Endodermal cell (in vitro differentiated cells): ENCODE measurements around the gene P2RX2. TPM values are rescaled to one million over a fixed set of nuclear protein-coding genes. Genes with fewer than 3 reads are reported as not detected.

Experiments
- DNase-seq: peaks from one replicate; pipeline ENCODE4 v3.0.0-alpha.2; 2017
- H3K27ac ChIP-seq: 2 replicates; pipeline ENCODE4 v1.5.1; 2013; ENCODE audit warnings: mild to moderate bottlenecking, low read depth, low read length, moderate library complexity
- H3K27me3 ChIP-seq: 2 replicates; pipeline ENCODE4 v1.6.1; 2013; ENCODE audit warnings: mild to moderate bottlenecking, low read length, moderate library complexity; ENCODE audit not compliant: insufficient read depth, control insufficient read depth, poor library complexity, severe bottlenecking
- H3K36me3 ChIP-seq: 2 replicates; pipeline ENCODE4 v1.7.0; 2013; ENCODE audit warnings: mild to moderate bottlenecking, low read length, moderate library complexity; ENCODE audit not compliant: control insufficient read depth, insufficient read depth
- H3K4me1 ChIP-seq: one replicate; pipeline ENCODE4 v1.7.0; 2013; ENCODE audit warnings: low read length; ENCODE audit not compliant: control insufficient read depth, insufficient read depth
- H3K4me3 ChIP-seq: 2 replicates; pipeline ENCODE4 v1.5.1; 2013; ENCODE audit warnings: mild to moderate bottlenecking, low read length, moderate library complexity
- H3K9ac ChIP-seq: 2 replicates; pipeline ENCODE4 v1.6.1; 2013; ENCODE audit warnings: mild to moderate bottlenecking, low read length, moderate library complexity; ENCODE audit not compliant: poor library complexity, severe bottlenecking; ENCODE audit errors: extremely low read depth
- H3K9me3 ChIP-seq: 2 replicates; pipeline ENCODE4 v1.6.1; 2013; ENCODE audit warnings: mild to moderate bottlenecking, low read length, moderate library complexity; ENCODE audit not compliant: control insufficient read depth
- H3K27ac Mint-ChIP-seq: 2 replicates; pipeline ENCODE4 v1.8.0; 2020; ENCODE audit warnings: mixed read lengths
- H3K27me3 Mint-ChIP-seq: 2 replicates; pipeline ENCODE4 v1.8.0; 2021; ENCODE audit warnings: mild to moderate bottlenecking, mixed read lengths; ENCODE audit not compliant: insufficient read depth
- H3K36me3 Mint-ChIP-seq: 2 replicates; pipeline ENCODE4 v1.8.0; 2020; ENCODE audit warnings: low read depth, mixed read lengths
- H3K4me1 Mint-ChIP-seq: 2 replicates; pipeline ENCODE4 v1.8.0; 2020; ENCODE audit warnings: mixed read lengths
- H3K4me3 Mint-ChIP-seq: 2 replicates; pipeline ENCODE4 v1.8.0; 2020; ENCODE audit warnings: mild to moderate bottlenecking, moderate library complexity, mixed read lengths
- H3K9me3 Mint-ChIP-seq: 2 replicates; pipeline ENCODE4 v1.8.0; 2020; ENCODE audit warnings: mild to moderate bottlenecking, mixed read lengths
- WGBS, 2 experiments: methylation state at CpG; one replicate each; pipeline versions ENCODE4 v1.1.5 to v1.1.7; 2013; ENCODE audit warnings: missing lambda C conversion rate in 2 of 2, mixed read lengths in 1 of 2; ENCODE audit not compliant: insufficient coverage in 1 of 2, insufficient read length in 1 of 2; 5-methylcytosine and 5-hydroxymethylcytosine counted together
- total RNA-seq, 2 donors: library from RNA; stranded (reverse); fragmentation: NEBNext Ultra II Directional in 1 of 2; extraction: Animal tissue kit (Norgen Biotek cat#: 25700) in 1 of 2; gene quantifications; 2 replicates in 1 of 2; 3 replicates in 1 of 2; pipeline ENCODE4 v1.2.1, GENCODE V29; 2021
- TF ChIP-seq, protein P1 (sequence below): fragments of 200-600 bp; sonication (generic); conservative IDR thresholded peaks from 2 replicates; pipeline ENCODE4 v1.5.0; 2021; ENCODE audit warnings: antibody characterized with exemption, mild to moderate bottlenecking

Gene P2RX2
- total RNA-seq, 2 donors from 2014 or later, result 0.97 to 2.8 TPM

DNA sequence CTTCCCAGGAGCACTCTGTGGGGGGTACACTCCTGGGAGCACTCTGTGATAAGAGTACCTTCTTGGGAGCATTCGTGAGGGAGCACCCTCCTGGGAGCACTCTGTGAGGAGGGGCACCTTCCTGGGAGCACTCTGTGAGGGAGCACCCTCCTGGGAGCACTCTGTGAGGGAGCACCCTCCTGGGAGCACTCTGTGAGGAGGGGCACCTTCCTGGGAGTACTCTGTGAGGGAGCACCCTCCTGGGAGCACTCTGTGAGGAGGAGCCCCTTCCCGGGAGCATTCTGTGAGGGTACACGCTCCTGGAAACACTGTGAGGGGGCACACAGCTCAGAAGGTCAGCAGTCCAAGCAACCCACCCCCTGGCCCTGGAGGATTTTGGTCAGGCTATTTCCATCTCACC is 30.8 kb upstream of the P2RX2 start:
- H3K4me1 ChIP-seq, result no peaks in the 10 kb centered on the region
- peaks cover 3% of the 10 kb centered on the region for H3K4me1 Mint-ChIP-seq
- no peak overlapping the region for H3K4me3 ChIP-seq
- no peaks in the 10 kb centered on the region for H3K9me3 ChIP-seq
- H3K27me3 Mint-ChIP-seq, result peaks cover 90% of the 10 kb centered on the region
- no peak overlapping the region for H3K27ac ChIP-seq
- H3K27me3 ChIP-seq, result peaks cover 95% of the 10 kb centered on the region
- DNase-seq, result no peak
- TF ChIP-seq, protein P1, sequence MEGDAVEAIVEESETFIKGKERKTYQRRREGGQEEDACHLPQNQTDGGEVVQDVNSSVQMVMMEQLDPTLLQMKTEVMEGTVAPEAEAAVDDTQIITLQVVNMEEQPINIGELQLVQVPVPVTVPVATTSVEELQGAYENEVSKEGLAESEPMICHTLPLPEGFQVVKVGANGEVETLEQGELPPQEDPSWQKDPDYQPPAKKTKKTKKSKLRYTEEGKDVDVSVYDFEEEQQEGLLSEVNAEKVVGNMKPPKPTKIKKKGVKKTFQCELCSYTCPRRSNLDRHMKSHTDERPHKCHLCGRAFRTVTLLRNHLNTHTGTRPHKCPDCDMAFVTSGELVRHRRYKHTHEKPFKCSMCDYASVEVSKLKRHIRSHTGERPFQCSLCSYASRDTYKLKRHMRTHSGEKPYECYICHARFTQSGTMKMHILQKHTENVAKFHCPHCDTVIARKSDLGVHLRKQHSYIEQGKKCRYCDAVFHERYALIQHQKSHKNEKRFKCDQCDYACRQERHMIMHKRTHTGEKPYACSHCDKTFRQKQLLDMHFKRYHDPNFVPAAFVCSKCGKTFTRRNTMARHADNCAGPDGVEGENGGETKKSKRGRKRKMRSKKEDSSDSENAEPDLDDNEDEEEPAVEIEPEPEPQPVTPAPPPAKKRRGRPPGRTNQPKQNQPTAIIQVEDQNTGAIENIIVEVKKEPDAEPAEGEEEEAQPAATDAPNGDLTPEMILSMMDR, result no peak
- H3K27ac Mint-ChIP-seq, result no peak overlapping the region
- H3K9me3 Mint-ChIP-seq, result peaks cover 2% of the 10 kb centered on the region
- WGBS, 2 experiments, result 75 to 100% methylated on average over 1 to 3 of the region's 3 CpGs
- H3K36me3 ChIP-seq, result no peaks in the 10 kb centered on the region
- H3K36me3 Mint-ChIP-seq, result peaks cover 2% of the 10 kb centered on the region
- H3K9ac ChIP-seq, result no peak overlapping the region
- H3K4me3 Mint-ChIP-seq, result no peak overlapping the region

DNA sequence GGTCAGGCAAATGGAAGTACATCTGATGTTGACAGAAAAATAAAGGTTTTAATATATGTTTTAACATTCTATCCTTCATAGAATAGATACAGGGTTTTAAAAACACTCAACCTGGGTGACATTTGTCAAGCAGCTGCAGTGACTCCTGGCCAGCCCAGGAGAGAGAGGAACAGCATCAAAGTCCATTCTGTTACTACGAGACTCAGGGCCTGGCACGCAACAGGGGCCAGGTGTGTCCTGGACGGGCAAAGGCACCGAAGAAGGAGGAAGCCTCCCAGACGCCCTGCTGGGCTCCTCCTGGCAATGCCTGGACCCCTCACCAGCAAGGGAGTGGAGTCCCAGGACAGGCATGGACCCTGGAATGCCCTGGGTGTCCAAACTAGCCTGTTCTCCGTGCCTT is 30.3 kb upstream of the P2RX2 start:
- Mint-ChIP-seq H3K36me3 (peaks cover 2% of the 10 kb centered on the region), H3K4me3 (no peak overlapping the region), H3K27me3 (peaks cover 96% of the 10 kb centered on the region), H3K4me1 (peaks cover 3% of the 10 kb centered on the region), H3K27ac (no peak overlapping the region), H3K9me3 (peaks cover 2% of the 10 kb centered on the region)
- no peak overlapping the region for H3K9ac ChIP-seq
- peaks cover 97% of the 10 kb centered on the region for H3K27me3 ChIP-seq
- 80% methylated on average over 1 to 6 of the region's 6 CpGs for WGBS, 2 experiments
- H3K4me3 ChIP-seq, result no peak overlapping the region
- DNase-seq, result no peak
- H3K36me3 ChIP-seq, result no peaks in the 10 kb centered on the region
- no peaks in the 10 kb centered on the region for H3K9me3 ChIP-seq
- no peak overlapping the region for H3K27ac ChIP-seq
- TF ChIP-seq, protein P1, result no peak
- H3K4me1 ChIP-seq, result no peaks in the 10 kb centered on the region

DNA sequence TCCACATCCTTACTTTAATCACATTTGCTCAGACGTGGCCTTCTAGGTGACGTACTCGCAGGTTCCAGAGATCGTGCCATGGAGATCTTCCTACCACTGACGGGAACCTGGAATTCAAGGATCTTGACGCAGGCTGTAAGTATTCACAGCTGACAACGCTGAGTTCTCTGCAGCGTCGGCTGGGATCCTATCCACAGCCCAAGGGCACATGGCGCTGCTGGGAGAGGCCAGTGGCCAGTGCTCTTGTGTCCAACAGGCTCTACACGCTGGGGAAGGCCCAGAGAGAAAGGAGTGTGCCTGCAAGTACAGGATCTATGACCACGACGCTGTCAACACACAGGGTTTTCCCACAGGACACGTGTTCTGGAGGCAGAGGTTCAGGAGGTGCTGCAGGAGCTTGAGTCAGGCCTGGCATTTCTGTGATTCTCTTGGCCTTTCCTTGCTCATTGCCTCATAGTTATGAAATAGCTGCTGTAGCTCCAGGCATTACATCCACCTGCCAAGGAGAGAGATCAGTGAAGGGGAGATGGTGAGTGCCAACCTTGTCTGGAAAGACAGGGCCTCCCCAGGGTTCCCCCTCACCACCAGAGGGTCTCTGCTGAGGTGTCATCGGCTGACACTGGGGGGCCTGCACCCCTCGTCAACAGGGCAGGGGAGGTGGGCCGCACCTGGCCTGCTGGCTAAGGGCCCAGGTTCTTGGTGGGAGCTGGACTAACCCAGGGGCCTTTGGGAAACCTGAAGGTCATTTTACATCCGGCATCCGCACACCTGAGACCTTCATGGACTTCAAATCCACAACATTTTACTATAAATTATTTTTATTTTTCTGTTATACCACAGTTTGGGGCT is 29.5 kb upstream of the P2RX2 start:
- Histone ChIP-seq H3K36me3 (no peaks in the 10 kb centered on the region), H3K4me3 (no peak overlapping the region), H3K27ac (no peak overlapping the region), H3K9ac (no peak overlapping the region), H3K4me1 (no peaks in the 10 kb centered on the region), H3K9me3 (no peaks in the 10 kb centered on the region), H3K27me3 (peaks cover 99% of the 10 kb centered on the region)
- WGBS, 2 experiments, result 88 to 90% methylated on average over 10 to 19 of the region's 19 CpGs
- Mint-ChIP-seq H3K4me3 (no peak overlapping the region), H3K27me3 (peaks cover 98% of the 10 kb centered on the region), H3K27ac (no peak overlapping the region), H3K36me3 (peaks cover 2% of the 10 kb centered on the region), H3K4me1 (no peaks in the 10 kb centered on the region), H3K9me3 (peaks cover 5% of the 10 kb centered on the region)
- DNase-seq, result no peak
- TF ChIP-seq, protein P1, result no peak
